ENCODE measurements around the gene GAS7. TPM values are rescaled to one million over a fixed set of nuclear protein-coding genes. Genes with fewer than 3 reads are reported as not detected.
"Not testable (repeated sequence)": the region's sequence is repeated elsewhere in the genome, so short reads cannot be mapped to it uniquely, and the experiment has no call there.

Gene GAS7
- total RNA-seq, 1 donor from 2014 or later: 47.7 TPM

DNA sequence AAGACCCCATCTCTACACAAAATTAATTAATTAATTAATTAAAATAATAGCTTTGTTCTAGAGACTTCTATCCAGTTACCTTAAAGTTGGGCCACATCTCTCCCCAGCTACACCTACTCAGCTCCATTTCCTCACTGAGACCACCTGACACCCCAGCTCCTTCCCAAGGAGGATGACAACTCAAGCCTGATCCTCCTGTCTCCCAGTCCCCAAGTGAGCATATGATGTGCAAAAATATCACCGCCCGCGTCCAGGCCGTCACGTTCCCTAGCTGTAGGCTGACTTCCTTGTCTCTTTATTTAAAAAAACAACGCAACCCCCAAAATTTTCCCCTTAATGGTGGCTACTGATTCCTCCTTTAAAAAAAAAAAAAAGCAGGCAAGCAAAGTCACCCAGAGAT, 173.2 kb downstream of the GAS7 start:
- Mint-ChIP-seq H3K27ac (no peak overlapping the region), H3K36me3 (no peaks in the 10 kb centered on the region), H3K4me1 (peaks cover 34% of the 10 kb centered on the region), H3K4me3 (no peak overlapping the region), H3K9me3 (no peaks in the 10 kb centered on the region), H3K27me3 (ENCODE audit: low read depth) (no peaks in the 10 kb centered on the region)
- DNase-seq (ENCODE audit: low spot score in 2 of 2, unreplicated experiment in 2 of 2): no peak
- TF ChIP-seq, protein P1, sequence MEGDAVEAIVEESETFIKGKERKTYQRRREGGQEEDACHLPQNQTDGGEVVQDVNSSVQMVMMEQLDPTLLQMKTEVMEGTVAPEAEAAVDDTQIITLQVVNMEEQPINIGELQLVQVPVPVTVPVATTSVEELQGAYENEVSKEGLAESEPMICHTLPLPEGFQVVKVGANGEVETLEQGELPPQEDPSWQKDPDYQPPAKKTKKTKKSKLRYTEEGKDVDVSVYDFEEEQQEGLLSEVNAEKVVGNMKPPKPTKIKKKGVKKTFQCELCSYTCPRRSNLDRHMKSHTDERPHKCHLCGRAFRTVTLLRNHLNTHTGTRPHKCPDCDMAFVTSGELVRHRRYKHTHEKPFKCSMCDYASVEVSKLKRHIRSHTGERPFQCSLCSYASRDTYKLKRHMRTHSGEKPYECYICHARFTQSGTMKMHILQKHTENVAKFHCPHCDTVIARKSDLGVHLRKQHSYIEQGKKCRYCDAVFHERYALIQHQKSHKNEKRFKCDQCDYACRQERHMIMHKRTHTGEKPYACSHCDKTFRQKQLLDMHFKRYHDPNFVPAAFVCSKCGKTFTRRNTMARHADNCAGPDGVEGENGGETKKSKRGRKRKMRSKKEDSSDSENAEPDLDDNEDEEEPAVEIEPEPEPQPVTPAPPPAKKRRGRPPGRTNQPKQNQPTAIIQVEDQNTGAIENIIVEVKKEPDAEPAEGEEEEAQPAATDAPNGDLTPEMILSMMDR (IDR thresholded peaks at IDR 0.05; ENCODE audit: unreplicated experiment): no peak

DNA sequence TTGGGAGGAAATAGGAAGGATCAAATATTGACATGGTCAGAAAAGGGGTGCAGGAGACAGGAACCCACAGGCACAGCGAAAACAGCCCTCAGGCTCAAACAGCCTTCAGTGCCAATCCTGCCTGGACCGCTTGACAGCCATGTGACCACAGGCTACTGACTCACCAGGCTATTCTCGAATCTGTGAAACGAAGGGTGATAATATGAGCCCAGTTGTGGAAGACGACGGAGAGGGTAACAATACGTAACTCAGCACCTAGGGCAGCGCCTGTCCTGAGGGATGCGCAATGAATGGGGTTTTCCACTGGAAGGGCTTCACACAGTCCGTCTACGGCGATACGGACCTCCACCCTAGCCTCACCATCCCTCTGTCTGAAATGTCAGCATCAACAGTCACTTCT, 176.0 kb downstream of the GAS7 start:
- H3K27me3 Mint-ChIP-seq (ENCODE audit: low read depth): no peaks in the 10 kb centered on the region
- H3K4me1 Mint-ChIP-seq: peaks cover 38% of the 10 kb centered on the region
- no peak for DNase-seq (ENCODE audit: low spot score in 2 of 2, unreplicated experiment in 2 of 2)
- no peaks in the 10 kb centered on the region for H3K36me3 Mint-ChIP-seq
- H3K4me3 Mint-ChIP-seq: no peak overlapping the region
- TF ChIP-seq, protein P1 (IDR thresholded peaks at IDR 0.05; ENCODE audit: unreplicated experiment): no peak
- H3K27ac Mint-ChIP-seq: no peak overlapping the region
- H3K9me3 Mint-ChIP-seq: no peaks in the 10 kb centered on the region

DNA sequence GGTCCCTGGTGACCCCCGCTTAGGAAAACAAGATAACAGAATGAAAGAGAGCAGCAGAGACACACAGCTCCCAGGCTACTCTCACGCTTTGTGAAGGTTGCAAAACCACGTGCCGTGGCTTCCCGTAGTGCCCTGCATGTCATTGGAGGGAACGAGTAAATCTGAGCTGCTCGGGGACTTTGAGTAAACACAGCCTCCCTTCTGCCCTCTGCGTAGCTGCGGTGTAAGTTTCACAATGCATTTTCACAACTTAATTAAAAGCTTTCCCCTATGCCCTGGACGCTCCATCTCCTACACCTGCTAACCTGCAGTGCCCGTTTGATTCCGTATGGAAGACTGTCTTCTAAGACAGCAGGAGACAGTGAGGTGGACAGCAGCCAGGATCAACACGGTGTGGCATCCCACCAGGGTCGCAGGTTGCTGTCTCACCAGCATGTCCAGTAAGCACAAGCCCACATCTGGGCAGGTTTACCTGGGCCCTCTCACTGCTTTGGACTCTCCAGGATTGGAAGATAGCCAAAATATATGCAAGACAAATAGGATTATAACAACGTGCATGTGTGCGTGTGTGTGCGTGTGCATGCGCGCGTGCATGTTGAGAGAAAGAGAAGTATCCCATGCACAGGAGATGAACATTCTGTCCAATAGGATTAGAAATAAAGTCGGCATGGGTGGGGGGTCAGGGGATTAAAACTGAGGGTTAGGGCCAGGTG, 177.0 kb downstream of the GAS7 start:
- no peak overlapping the region for H3K4me3 Mint-ChIP-seq
- H3K36me3 Mint-ChIP-seq: no peaks in the 10 kb centered on the region
- DNase-seq (ENCODE audit: low spot score in 2 of 2, unreplicated experiment in 2 of 2): no peak
- H3K27ac Mint-ChIP-seq: no peak overlapping the region
- H3K27me3 Mint-ChIP-seq (ENCODE audit: low read depth): no peaks in the 10 kb centered on the region
- no peaks in the 10 kb centered on the region for H3K9me3 Mint-ChIP-seq
- TF ChIP-seq, protein P1 (IDR thresholded peaks at IDR 0.05; ENCODE audit: unreplicated experiment): no peak
- peaks cover 32% of the 10 kb centered on the region for H3K4me1 Mint-ChIP-seq

DNA sequence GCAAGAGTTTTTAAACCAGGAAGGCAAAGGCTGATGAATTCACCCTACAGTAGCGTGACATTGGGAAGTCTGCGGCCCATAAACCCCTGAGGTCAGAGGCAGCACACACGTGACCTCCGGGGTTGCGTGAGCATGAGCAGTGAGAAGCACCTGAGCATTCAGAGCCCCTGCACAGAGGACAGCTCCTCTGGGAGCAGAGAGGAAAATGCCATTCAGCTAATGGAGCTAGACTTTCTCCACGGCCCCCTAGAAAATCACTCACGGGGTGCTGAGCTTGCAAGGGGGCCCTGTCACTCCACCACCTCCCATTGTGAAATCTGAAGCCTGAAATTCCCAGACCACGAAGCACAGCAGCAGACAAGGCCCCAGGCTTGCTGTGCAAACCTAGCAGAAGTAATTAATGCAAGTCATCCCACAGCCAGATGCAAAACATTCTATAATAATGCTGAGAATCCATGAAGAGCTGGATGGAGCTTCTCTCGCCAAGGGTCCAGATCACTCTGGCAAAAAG, 178.4 kb downstream of the GAS7 start:
- Mint-ChIP-seq H3K27me3 (ENCODE audit: low read depth) (no peaks in the 10 kb centered on the region), H3K9me3 (no peaks in the 10 kb centered on the region), H3K36me3 (no peaks in the 10 kb centered on the region), H3K4me1 (peaks cover 24% of the 10 kb centered on the region), H3K27ac (peak overlapping the region; percentile 69), H3K4me3 (no peak overlapping the region)
- no peak for DNase-seq (ENCODE audit: low spot score in 2 of 2, unreplicated experiment in 2 of 2)
- TF ChIP-seq, protein P1 (IDR thresholded peaks at IDR 0.05; ENCODE audit: unreplicated experiment): no peak

DNA sequence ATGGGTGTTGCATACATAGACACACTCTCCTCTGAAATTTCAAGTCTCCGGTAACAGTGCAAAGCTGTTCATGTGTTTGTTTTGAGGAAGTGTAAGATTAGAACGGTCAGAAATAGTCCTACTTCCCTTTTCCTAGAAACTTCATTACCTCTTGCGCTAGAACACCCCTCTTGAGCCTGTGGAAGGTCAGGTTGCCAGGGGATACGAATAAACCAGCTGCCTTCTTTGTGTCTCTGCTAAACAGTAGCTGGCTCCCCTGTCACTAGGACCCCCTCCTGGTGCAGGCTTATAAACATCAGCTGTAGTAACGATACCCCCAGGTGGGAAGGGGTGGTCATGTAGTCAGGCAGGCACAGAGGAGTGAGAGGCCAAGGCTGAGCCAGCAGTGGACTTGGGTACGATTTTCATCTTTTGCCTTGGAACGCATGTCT, 179.9 kb downstream of the GAS7 start:
- no peaks in the 10 kb centered on the region for H3K27me3 Mint-ChIP-seq (ENCODE audit: low read depth)

DNA sequence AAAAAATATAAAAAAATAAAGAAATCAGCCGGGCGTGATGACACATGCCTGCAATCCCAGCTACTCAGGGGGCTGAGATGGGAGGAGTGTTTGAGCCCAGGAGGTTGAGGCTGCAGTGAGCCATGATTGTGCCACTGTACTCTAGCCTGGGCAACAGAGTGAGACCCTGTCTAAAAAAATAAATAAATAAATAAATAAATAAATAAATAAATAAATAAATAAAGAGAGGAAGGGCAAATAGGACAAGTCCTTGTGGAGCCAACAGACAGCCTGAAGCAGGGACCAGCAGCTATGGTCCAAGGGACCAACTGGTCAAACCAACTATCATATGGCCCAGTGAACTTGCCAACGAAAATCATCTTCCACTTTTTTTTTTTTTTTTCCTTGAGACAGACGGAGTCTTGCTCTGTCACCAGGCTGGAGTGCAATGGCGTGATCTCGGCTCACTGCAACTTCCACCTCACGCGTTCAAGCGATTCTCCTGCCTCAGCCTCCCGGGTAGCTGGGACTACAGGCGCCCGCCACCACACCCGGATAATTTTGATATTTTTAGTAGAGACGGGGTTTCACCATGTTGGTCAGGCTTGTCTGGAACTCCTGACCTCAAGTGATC, 181.3 kb downstream of the GAS7 start:
- H3K27ac Mint-ChIP-seq: not testable (repeated sequence)

More for the DNA sequence above, 179.9 kb downstream of the GAS7 start:
- peaks cover 28% of the 10 kb centered on the region for H3K4me1 Mint-ChIP-seq
- TF ChIP-seq, protein P1 (IDR thresholded peaks at IDR 0.05; ENCODE audit: unreplicated experiment): no peak
- no peaks in the 10 kb centered on the region for H3K36me3 Mint-ChIP-seq
- no peaks in the 10 kb centered on the region for H3K9me3 Mint-ChIP-seq
- no peak for DNase-seq (ENCODE audit: low spot score in 2 of 2, unreplicated experiment in 2 of 2)
- no peak overlapping the region for H3K27ac Mint-ChIP-seq
- H3K4me3 Mint-ChIP-seq: no peak overlapping the region

More for the DNA sequence above, 181.3 kb downstream of the GAS7 start:
- peaks cover 26% of the 10 kb centered on the region for H3K4me1 Mint-ChIP-seq
- not testable (repeated sequence) for H3K27me3 Mint-ChIP-seq (ENCODE audit: low read depth); H3K4me3 Mint-ChIP-seq; H3K9me3 Mint-ChIP-seq; DNase-seq (ENCODE audit: low spot score in 2 of 2, unreplicated experiment in 2 of 2); H3K36me3 Mint-ChIP-seq
